Caco-2 (cell line): ENCODE measurements around the gene FANCI. TPM values are rescaled to one million over a fixed set of nuclear protein-coding genes. Genes with fewer than 3 reads are reported as not detected.

Source experiments
- BruUV-seq: library from RNA; stranded (reverse); fragments of 400-500 nt; replicated peaks from 2 replicates; lab custom pipeline; 2021; lab: Mats Ljungman, UMichigan
- CTCF ChIA-PET: fragments of 300-600 bp; sonication (Branson Sonifier 250); formaldehyde crosslinking; loops from one replicate; lab custom pipeline; 2022; ENCODE audit warnings: antibody characterized with exemption; lab: Charles Lee
- POLR2A ChIA-PET: fragments of 300-600 bp; sonication (Branson Sonifier 250); formaldehyde crosslinking; loops from one replicate; lab custom pipeline; 2022; ENCODE audit warnings: antibody characterized with exemption; lab: Charles Lee
- DNase-seq, 2 experiments: peaks; one replicate each; pipeline versions ENCODE4 v3.0.0 to v3.0.0-alpha.2; 2020 to 2022
- H3K27me3 ChIP-seq: replicated peaks from 2 replicates; pipeline ENCODE4 v1.6.0; 2011; ENCODE audit warnings: low read length; ENCODE audit not compliant: control insufficient read depth, insufficient read depth
- H3K36me3 ChIP-seq: 2 replicates; pipeline ENCODE4 v1.5.1; 2011; ENCODE audit warnings: low read length; ENCODE audit not compliant: control insufficient read depth, insufficient read depth
- H3K4me1 ChIP-seq: fragments of 250-450 bp; sonication (Bioruptor Pico); 2 replicates; pipeline ENCODE4 v1.5.1; 2020; ENCODE audit warnings: mild to moderate bottlenecking
- H3K4me3 ChIP-seq: 2 replicates; pipeline ENCODE4 v1.5.1; 2011; ENCODE audit warnings: low read depth, mild to moderate bottlenecking, control low read depth, low read length
- H3K9me3 ChIP-seq: fragments of 250-450 bp; sonication (Bioruptor Pico); 2 replicates; pipeline ENCODE4 v1.5.1; 2020; ENCODE audit warnings: mild to moderate bottlenecking, moderate library complexity
- H3K27ac Mint-ChIP-seq: one replicate; pipeline ENCODE4 v1.8.0; 2022; ENCODE audit warnings: mixed read lengths; ENCODE audit not compliant: unreplicated experiment
- H3K27me3 Mint-ChIP-seq: one replicate; pipeline ENCODE4 v1.8.0; 2022; ENCODE audit warnings: mixed read lengths; ENCODE audit not compliant: insufficient read depth, unreplicated experiment
- H3K36me3 Mint-ChIP-seq: one replicate; pipeline ENCODE4 v1.8.0; 2022; ENCODE audit warnings: mild to moderate bottlenecking, mixed read lengths; ENCODE audit not compliant: insufficient read depth, unreplicated experiment
- H3K4me1 Mint-ChIP-seq: one replicate; pipeline ENCODE4 v1.8.0; 2022; ENCODE audit warnings: low read depth, mixed read lengths; ENCODE audit not compliant: unreplicated experiment
- H3K4me3 Mint-ChIP-seq: one replicate; pipeline ENCODE4 v1.8.0; 2022; ENCODE audit warnings: mild to moderate bottlenecking, moderate library complexity, mixed read lengths; ENCODE audit not compliant: unreplicated experiment
- H3K9me3 Mint-ChIP-seq: one replicate; pipeline ENCODE4 v1.8.0; 2022; ENCODE audit warnings: mixed read lengths; ENCODE audit not compliant: unreplicated experiment
- CTCF ChIP-seq, 2 experiments: fragments of 200-600 bp in 1 of 2; IDR thresholded peaks; 1 replicate in 1 of 2; 2 replicates in 1 of 2; pipeline versions ENCODE4 v1.5.1 to v1.8.0; 2011 to 2022; ENCODE audit warnings: antibody characterized with exemption in 1 of 2, control low read depth in 1 of 2, inconsistent platforms in 1 of 2, low read depth in 1 of 2, low read length in 1 of 2, mild to moderate bottlenecking in 1 of 2, moderate library complexity in 1 of 2; ENCODE audit not compliant: insufficient read depth in 1 of 2, severe bottlenecking in 1 of 2, unreplicated experiment in 1 of 2
- intact Hi-C: fragments of 100-400 bp; cut with micrococcal nuclease; formaldehyde crosslinking; loops from one replicate; pipeline ENCODE4 v1.10.0; 2022; ENCODE audit not compliant: unreplicated experiment
- total RNA-seq: library from RNA; stranded (reverse); gene quantifications from 2 replicates; pipeline ENCODE4 v1.2.3, GENCODE V29; 2022

Gene FANCI
- total RNA-seq, 1 experiment from 2014 or later: 94.2 TPM

GRCh38 chr15:89293012-89293411, 49.2 kb downstream of the FANCI start:
- no peak for TF ChIP-seq CTCF (IDR thresholded peaks at IDR 0.05; ENCODE audit: insufficient read depth in 1 of 2, low read depth in 1 of 2, low read length in 1 of 2, severe bottlenecking in 1 of 2, unreplicated experiment in 1 of 2)
- Mint-ChIP-seq H3K36me3 (peaks cover 67% of the 10 kb centered on the region), H3K27me3 (no peaks in the 10 kb centered on the region), H3K4me3 (no peak overlapping the region), H3K9me3 (no peaks in the 10 kb centered on the region), H3K27ac (no peak overlapping the region), H3K4me1 (no peaks in the 10 kb centered on the region)
- intact Hi-C loops: no loop called here
- no peak for DNase-seq
- H3K4me3 ChIP-seq: no peak overlapping the region
- no peaks in the 10 kb centered on the region for H3K27me3 ChIP-seq
- CTCF ChIA-PET: no interaction called here
- no peaks in the 10 kb centered on the region; the same call in 1 of the 2 replicates for H3K36me3 ChIP-seq
- no peaks in the 10 kb centered on the region for H3K4me1 ChIP-seq
- POLR2A ChIA-PET: interaction anchor here (0.6 kb wide), 1 partner anchor 26 kb away, joined by 3 read pairs; no protein-coding TSS in a partner anchor
- H3K9me3 ChIP-seq: no peaks in the 10 kb centered on the region
- BruUV-seq: no TSS peak

GRCh38 chr15:89299896-89300295, 56.1 kb downstream of the FANCI start:
- peaks cover 62% of the 10 kb centered on the region for H3K36me3 Mint-ChIP-seq
- no TSS peak for BruUV-seq
- no peak overlapping the region for H3K27ac Mint-ChIP-seq
- TF ChIP-seq CTCF (IDR thresholded peaks at IDR 0.05; ENCODE audit: insufficient read depth in 1 of 2, low read depth in 1 of 2, low read length in 1 of 2, severe bottlenecking in 1 of 2, unreplicated experiment in 1 of 2): peak in 1 of 2 experiments; percentile 16
- H3K4me3 ChIP-seq: no peak overlapping the region
- intact Hi-C loops: loop anchor here (1.0 kb wide), 1 partner anchor 93 kb away; no protein-coding TSS in a partner anchor
- no peaks in the 10 kb centered on the region for H3K27me3 ChIP-seq
- H3K27me3 Mint-ChIP-seq: no peaks in the 10 kb centered on the region
- H3K9me3 Mint-ChIP-seq: no peaks in the 10 kb centered on the region
- CTCF ChIA-PET: interaction anchor here (1.0 to 2.5 kb wide), 2 partner anchors 70 to 93 kb away, joined by 3 to 29 read pairs; no protein-coding TSS in a partner anchor
- H3K36me3 ChIP-seq: no peaks in the 10 kb centered on the region; the same call in 1 of the 2 replicates
- H3K9me3 ChIP-seq: no peaks in the 10 kb centered on the region
- no peaks in the 10 kb centered on the region for H3K4me1 Mint-ChIP-seq
- POLR2A ChIA-PET: no interaction called here
- no peak for DNase-seq
- H3K4me3 Mint-ChIP-seq: no peak overlapping the region
- no peaks in the 10 kb centered on the region for H3K4me1 ChIP-seq

- no peak overlapping the region for H3K27ac Mint-ChIP-seq
- BruUV-seq: no TSS peak
- Histone ChIP-seq H3K36me3 (no peaks in the 10 kb centered on the region), H3K9me3 (no peaks in the 10 kb centered on the region), H3K4me3 (no peak overlapping the region), H3K4me1 (no peaks in the 10 kb centered on the region), H3K27me3 (no peaks in the 10 kb centered on the region)
- ChIA-PET POLR2A (no interaction called here), CTCF (interaction anchor here (0.6 to 2.5 kb wide), 4 partner anchors 92 to 307 kb away, joined by 5 to 29 read pairs (median 6); no protein-coding TSS in a partner anchor)
- H3K9me3 Mint-ChIP-seq: no peaks in the 10 kb centered on the region
- TF ChIP-seq CTCF (IDR thresholded peaks at IDR 0.05; ENCODE audit: insufficient read depth in 1 of 2, low read depth in 1 of 2, low read length in 1 of 2, severe bottlenecking in 1 of 2, unreplicated experiment in 1 of 2): no peak
- intact Hi-C loops: no loop called here
- H3K36me3 Mint-ChIP-seq: peaks cover 67% of the 10 kb centered on the region
- H3K4me3 Mint-ChIP-seq: no peak overlapping the region
- DNase-seq: no peak
- no peaks in the 10 kb centered on the region for H3K27me3 Mint-ChIP-seq
- H3K4me1 Mint-ChIP-seq: no peaks in the 10 kb centered on the region
Observed at GRCh38 chr15:89301304-89302089, 57.7 kb downstream of the FANCI start.
